Epithelial cell of proximal tubule (primary cell): ENCODE results near the gene SLC52A1. TPM values are rescaled to one million over a fixed set of nuclear protein-coding genes. Genes with fewer than 3 reads are reported as not detected.

Experiments
- DNase-seq: peaks from one replicate; pipeline ENCODE4 v3.0.0-alpha.2; 2011; ENCODE audit warnings: low read depth
- H3K4me3 ChIP-seq: 2 replicates; pipeline ENCODE4 v1.5.1; 2011; ENCODE audit warnings: low read depth, mild to moderate bottlenecking, low read length
- total RNA-seq: library from RNA; depleted of rRNA; stranded (reverse); fragments of >200 nt; gene quantifications from 2 replicates; pipeline ENCODE4 v1.2.3, GENCODE V29; 2015
- TF ChIP-seq, protein P1 (sequence below): conservative IDR thresholded peaks from 2 replicates; pipeline ENCODE4 v1.5.1; 2012; ENCODE audit warnings: low read depth, mild to moderate bottlenecking, low read length

SLC52A1 gene
- total RNA-seq, 1 donor from 2014 or later: 1.3 TPM

DNA sequence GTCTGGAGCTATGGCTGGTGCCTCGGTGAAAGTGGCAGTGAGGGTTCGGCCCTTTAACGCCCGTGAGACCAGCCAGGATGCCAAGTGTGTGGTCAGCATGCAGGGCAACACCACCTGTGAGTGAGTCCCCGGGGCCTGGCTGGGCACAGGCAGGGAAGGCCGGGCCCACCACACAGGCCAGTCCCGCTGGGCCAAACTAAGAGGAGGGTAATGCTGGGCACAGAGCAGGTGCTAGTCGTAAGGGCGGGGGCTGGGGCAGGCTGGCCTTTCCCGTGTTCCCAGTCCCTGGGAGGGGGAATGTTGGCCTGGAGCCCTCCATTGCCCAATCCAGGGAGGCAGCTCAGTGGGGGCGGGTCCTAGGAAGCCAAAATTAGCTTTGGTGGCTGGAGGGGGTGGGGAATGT is 35.0 kb downstream of the SLC52A1 start:
- DNase-seq: no peak
- H3K4me3 ChIP-seq: no peak overlapping the region
- TF ChIP-seq, protein P1, sequence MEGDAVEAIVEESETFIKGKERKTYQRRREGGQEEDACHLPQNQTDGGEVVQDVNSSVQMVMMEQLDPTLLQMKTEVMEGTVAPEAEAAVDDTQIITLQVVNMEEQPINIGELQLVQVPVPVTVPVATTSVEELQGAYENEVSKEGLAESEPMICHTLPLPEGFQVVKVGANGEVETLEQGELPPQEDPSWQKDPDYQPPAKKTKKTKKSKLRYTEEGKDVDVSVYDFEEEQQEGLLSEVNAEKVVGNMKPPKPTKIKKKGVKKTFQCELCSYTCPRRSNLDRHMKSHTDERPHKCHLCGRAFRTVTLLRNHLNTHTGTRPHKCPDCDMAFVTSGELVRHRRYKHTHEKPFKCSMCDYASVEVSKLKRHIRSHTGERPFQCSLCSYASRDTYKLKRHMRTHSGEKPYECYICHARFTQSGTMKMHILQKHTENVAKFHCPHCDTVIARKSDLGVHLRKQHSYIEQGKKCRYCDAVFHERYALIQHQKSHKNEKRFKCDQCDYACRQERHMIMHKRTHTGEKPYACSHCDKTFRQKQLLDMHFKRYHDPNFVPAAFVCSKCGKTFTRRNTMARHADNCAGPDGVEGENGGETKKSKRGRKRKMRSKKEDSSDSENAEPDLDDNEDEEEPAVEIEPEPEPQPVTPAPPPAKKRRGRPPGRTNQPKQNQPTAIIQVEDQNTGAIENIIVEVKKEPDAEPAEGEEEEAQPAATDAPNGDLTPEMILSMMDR: no peak

DNA sequence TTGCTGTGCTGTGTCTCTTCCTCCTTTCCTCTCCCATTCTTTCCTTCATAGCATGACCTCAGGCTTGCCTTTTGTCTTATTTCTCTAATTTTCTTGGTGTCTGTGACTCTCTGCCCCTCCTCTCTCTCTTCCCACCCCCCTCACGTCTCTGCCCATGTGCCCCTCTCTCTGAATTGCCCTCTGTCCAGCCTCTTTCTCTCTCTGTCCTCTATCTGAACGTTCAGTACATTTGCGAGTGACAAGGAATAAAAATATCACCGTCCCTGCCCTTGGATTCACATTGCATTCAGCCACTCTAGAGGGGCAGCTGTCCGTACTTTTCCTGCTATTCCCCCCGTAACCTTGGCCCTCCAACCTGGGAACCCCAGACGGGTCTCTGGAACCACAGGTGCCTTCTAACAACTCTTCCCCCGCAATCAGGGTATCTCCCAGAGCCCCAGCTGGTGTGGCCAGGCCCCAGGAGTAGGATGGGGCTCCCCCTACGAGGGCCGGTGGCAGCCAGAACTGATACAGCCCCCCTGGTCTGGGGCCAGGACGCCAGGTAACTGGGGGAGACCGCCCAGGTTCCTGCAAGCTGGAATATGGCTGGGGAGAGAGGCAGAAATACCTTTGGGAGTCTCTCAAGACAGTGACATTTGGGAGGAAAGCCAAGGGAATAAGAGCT is 35.7 kb downstream of the SLC52A1 start:
- no peak for DNase-seq
- TF ChIP-seq, protein P1: no peak

DNA sequence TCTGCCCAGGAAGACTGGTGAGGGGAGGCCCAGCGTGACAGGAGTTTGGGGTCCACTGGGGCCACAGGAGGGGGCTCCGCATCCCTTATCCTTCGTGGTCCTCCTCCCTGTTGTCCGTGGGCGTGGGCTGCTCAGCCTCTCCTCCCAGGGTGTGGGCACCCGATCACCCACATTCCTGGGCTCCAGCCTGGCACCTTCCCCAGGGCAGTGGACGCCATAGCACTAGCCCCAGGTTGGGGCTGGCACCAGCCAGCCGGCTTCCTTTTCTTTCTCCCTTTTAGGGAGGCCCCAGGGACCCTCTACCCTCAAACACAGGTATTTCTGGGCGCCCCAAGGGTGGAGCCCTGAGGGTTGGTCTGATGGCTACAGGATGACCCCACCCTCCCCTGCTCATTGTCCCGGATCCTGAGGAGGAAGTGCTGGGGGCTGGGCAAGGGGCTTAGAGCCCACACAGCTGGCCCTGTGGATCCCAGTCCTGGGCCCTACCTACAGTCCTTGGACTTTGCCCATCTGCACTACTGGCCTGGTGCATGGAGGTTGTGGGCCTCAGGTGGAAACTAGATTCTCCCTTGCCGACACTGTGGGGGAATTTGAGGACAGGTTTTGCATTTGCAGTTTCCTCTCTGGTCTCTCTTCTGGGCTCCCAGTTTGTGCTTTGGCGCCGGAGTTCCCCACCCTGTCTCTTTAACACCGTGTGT is 36.3 kb downstream of the SLC52A1 start:
- no peak for DNase-seq
- H3K4me3 ChIP-seq: peak overlapping the region; percentile 99
- TF ChIP-seq, protein P1: no peak

More for the DNA sequence above, 35.7 kb downstream of the SLC52A1 start:
- H3K4me3 ChIP-seq: peak overlapping the region; percentile 99

DNA sequence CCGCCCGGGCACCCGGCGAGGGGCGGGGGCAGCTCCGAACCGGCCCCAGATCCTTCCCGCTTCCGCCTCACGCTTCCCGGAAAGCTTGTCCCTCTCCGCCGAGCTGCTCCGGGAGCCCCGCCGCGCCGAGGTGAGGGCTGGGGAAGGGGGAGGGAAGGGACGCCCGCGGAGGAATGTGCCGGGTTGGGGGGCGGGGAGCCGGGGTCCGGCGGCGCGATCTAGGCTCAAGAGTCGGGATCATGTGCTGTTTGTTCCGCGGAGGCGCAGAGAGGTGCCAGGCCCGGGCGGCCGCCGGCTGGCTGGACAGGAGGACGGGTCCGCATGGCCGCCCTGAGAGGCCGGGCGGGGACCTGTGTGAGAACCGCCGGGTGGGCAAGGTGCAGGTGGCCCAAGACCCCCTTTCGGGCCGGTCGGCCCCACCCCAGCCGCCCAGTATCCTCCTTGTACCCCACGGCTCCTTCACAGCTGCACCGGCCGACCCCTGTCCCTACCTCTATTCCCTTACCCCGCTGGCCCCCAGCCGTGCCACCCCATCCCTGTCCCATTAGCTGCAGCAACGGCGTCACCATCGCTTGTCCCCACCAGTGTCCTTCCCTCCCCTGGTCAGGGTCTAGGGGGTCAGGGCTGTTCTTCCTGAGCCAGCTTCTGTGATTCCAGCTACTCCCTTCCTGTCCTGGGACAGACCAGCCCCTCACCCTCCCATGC is 37.0 kb downstream of the SLC52A1 start:
- H3K4me3 ChIP-seq: peak overlapping the region; percentile 99
- no peak for DNase-seq
- TF ChIP-seq, protein P1: no peak

DNA sequence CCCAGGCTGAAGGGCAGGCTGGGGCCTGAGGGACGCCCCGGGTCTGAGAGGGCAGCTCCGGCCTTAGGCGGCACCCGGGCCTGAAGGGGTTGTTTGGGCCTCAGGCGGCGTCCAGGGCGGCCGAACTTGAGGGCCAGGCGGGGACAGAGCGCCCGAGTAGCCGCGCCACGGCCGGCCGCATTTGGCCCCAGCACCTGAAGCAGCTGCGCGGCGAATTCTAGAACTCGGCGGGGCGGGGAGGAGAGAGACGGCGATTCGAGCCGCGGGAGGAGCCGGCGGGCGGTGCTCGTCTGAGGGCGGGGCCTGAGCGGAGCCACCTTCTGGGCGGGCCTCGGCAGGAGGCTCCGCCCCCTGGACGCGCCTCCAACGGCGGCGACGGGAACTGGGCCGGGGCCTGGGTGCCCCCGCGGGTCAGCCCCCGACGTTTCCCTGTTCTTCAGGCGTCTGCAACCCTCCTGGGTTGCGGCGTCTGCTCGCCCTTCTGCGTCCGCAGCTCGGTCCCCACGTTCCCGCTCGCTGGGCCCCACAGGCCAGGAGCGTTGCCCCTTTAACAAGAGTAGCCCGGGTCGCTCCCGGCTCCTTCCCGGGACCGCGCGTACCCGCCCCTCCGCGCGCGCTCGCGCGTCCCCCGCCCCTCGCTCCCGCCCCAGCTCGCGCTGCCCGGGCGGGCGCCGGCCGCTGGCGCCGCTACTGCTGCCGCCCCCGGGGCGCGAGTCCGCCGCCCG is 37.8 kb downstream of the SLC52A1 start, which contains the start of the genes INCA1 and KIF1C:
INCA1 (minus strand) TSS at position 221 of the 725 bp plus-strand sequence. CDS start 3,085 bp downstream, outside the sequence.
KIF1C (plus strand) TSS at position 649 of the 725 bp plus-strand sequence. CDS start 2,297 bp downstream, outside the sequence.
- TF ChIP-seq, protein P1: no peak
- H3K4me3 ChIP-seq: peak within 1 kb of the TSS; percentile 99
- peak; percentile 30 for DNase-seq

DNA sequence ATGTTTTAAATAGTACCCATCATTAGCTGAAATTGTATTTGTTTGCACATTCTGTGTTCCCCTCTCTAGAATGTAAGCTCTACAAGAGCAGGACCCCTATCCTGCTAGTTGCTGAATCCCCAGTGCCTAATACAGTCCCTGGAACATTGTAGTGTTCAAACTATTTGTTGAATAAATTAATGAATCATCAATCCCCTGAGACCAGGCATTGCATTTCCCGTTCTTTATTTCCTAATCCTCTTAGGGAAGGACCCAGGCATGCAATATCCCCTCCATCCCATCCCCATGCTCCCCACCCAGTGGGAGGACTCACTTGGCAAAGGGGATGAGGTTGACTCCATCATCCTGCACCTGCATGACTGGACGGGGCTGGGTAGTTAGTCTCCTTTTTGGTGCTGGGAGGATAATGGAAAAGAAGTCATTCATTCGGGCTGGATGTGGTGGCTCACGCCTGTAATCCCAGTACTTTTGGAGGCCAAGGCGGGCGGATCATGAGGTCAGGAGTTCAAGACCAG is 41.1 kb downstream of the SLC52A1 start:
- no peak overlapping the region for H3K4me3 ChIP-seq
- DNase-seq: no peak
- TF ChIP-seq, protein P1: no peak
